ENCODE results near the gene MRGPRG. TPM values are rescaled to one million over a fixed set of nuclear protein-coding genes. Genes with fewer than 3 reads are reported as not detected.

The MRGPRG gene
- total RNA-seq, 2 experiments from 2014 or later = not detected

GRCh38 chr11:3225826-3226750, 7.5 kb upstream of the MRGPRG start:
- no TSS peak for BruUV-seq (replicated peaks)
- Histone ChIP-seq H3K4me3 (ENCODE audit: low read depth, low read length, poor library complexity, severe bottlenecking) (no peak overlapping the region), H4K20me1 (ENCODE audit: insufficient read depth, low read length) (no peaks in the 10 kb centered on the region), H3K9me3 (ENCODE audit: low read length) (no peaks in the 10 kb centered on the region), H3K4me2 (ENCODE audit: low read length) (no peak overlapping the region), H2AFZ (ENCODE audit: low read length) (no peak overlapping the region), H3K27ac (ENCODE audit: low read depth, low read length, poor library complexity, severe bottlenecking) (no peak overlapping the region), H3K4me1 (ENCODE audit: insufficient read depth, low read length, poor library complexity, severe bottlenecking) (no peaks in the 10 kb centered on the region), H3K79me2 (ENCODE audit: insufficient read depth, low read depth, low read length) (no peaks in the 10 kb centered on the region), H3K9me2 (ENCODE audit: insufficient read depth, low read length) (no peaks in the 10 kb centered on the region), H3K36me3 (ENCODE audit: insufficient read depth, low read length) (no peaks in the 10 kb centered on the region)
- ChIA-PET POLR2A (no interaction called here), CTCF (ENCODE audit: unreplicated experiment) (no interaction called here)
- no peak for DNase-seq (ENCODE audit: low spot score)
- no peak for TF ChIP-seq EZH2phosphoT487 (IDR thresholded peaks at IDR 0.05; ENCODE audit: borderline replicate concordance, low read depth, low read length)
- TF ChIP-seq, protein P1, sequence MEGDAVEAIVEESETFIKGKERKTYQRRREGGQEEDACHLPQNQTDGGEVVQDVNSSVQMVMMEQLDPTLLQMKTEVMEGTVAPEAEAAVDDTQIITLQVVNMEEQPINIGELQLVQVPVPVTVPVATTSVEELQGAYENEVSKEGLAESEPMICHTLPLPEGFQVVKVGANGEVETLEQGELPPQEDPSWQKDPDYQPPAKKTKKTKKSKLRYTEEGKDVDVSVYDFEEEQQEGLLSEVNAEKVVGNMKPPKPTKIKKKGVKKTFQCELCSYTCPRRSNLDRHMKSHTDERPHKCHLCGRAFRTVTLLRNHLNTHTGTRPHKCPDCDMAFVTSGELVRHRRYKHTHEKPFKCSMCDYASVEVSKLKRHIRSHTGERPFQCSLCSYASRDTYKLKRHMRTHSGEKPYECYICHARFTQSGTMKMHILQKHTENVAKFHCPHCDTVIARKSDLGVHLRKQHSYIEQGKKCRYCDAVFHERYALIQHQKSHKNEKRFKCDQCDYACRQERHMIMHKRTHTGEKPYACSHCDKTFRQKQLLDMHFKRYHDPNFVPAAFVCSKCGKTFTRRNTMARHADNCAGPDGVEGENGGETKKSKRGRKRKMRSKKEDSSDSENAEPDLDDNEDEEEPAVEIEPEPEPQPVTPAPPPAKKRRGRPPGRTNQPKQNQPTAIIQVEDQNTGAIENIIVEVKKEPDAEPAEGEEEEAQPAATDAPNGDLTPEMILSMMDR (conservative IDR thresholded peaks at IDR 0.05; ENCODE audit: low read length) = no peak
- intact Hi-C loops (cut with micrococcal nuclease; ENCODE audit: unreplicated experiment) = no loop called here

DNA sequence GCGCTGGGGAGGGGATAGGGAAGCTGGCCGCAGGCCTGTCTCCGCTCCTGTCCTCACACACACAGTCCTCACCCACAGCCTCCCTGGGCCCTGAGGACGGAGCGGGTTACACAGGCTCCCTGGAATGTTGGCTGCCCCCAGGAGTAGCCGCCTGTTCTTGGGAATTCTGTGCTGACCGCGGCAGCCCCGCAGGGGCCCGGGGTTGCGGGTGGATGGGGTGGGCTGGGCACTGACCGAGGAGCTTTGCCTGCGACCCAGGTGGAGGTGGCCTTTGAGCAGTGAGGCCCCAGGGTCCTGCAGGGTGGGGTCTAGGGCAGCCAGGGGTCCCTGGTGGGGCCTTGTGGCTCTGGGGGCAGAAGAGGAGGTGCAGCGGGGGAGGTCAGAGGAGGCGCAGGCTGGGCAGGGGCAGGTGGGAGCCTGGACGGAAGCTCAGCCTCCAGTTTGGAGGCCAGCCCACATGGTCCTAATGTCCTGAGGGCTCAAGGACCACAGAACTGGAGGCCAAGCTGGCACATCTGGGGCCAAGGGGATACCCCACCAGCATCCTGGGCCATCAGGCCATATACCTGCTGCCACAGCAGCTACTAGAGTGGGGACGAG, 6.6 kb upstream of the MRGPRG start:
- intact Hi-C loops (cut with micrococcal nuclease; ENCODE audit: unreplicated experiment) = no loop called here
- no TSS peak for BruUV-seq (replicated peaks)
- DNase-seq (ENCODE audit: low spot score) = no peak

More for the DNA sequence above, 6.6 kb upstream of the MRGPRG start:
- H3K4me3 ChIP-seq (ENCODE audit: low read depth, low read length, poor library complexity, severe bottlenecking) = no peak overlapping the region
- CTCF ChIA-PET (ENCODE audit: unreplicated experiment) = no interaction called here
- POLR2A ChIA-PET = no interaction called here
- TF ChIP-seq EZH2phosphoT487 (IDR thresholded peaks at IDR 0.05; ENCODE audit: borderline replicate concordance, low read depth, low read length) = no peak
- TF ChIP-seq, protein P1 (conservative IDR thresholded peaks at IDR 0.05; ENCODE audit: low read length) = no peak
- H3K79me2 ChIP-seq (ENCODE audit: insufficient read depth, low read depth, low read length) = no peaks in the 10 kb centered on the region
- H4K20me1 ChIP-seq (ENCODE audit: insufficient read depth, low read length) = no peaks in the 10 kb centered on the region
- no peaks in the 10 kb centered on the region for H3K4me1 ChIP-seq (ENCODE audit: insufficient read depth, low read length, poor library complexity, severe bottlenecking)
- no peaks in the 10 kb centered on the region for H3K36me3 ChIP-seq (ENCODE audit: insufficient read depth, low read length)
- no peak overlapping the region for H2AFZ ChIP-seq (ENCODE audit: low read length)
- no peaks in the 10 kb centered on the region for H3K9me2 ChIP-seq (ENCODE audit: insufficient read depth, low read length)
- no peak overlapping the region for H3K4me2 ChIP-seq (ENCODE audit: low read length)
- no peaks in the 10 kb centered on the region for H3K9me3 ChIP-seq (ENCODE audit: low read length)
- H3K27ac ChIP-seq (ENCODE audit: low read depth, low read length, poor library complexity, severe bottlenecking) = no peak overlapping the region
